Stimulated activated CD4-positive, alpha-beta T cell treated with anti-CD3 and anti-CD28 coated beads, TNF-alpha, amount 100 ng/mL, for 1 hour (primary cell): ENCODE measurements around the gene RDH13.

Experiments used
- DNase-seq, 3 donors: peaks; one replicate each; pipeline ENCODE4 v3.0.0-alpha.2; 2020; ENCODE audit warnings: low read depth in 3 of 3, low spot score in 1 of 3

RDH13 gene

GRCh38 chr19:55092423-55093318 is 29.7 kb upstream of the RDH13 start:
- no peak for DNase-seq

DNA sequence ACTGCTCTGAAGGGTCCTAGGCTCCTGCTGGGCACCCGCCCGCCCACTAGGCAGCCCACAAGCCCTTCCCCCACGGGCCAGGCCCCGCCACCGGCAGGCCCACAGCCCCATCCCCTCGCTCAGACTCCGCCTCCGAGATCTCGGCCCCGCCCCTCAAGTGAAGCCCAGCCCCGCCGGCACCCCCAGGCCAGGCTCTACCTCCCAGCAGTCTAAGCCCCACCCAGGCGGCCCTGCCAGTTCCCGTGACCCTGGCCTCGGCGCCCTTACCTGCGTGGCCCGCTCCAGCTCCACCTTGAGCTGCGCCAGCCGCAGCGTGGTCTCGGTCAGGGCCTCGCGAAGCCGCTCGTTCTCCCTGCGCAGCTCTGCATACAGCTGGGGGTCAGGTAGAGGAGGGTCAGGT is 29.0 kb upstream of the RDH13 start:
- DNase-seq: no peak

GRCh38 chr19:55091126-55091910 is 28.4 kb upstream of the RDH13 start:
- DNase-seq: no peak

- no peak for DNase-seq
Observed at GRCh38 chr19:55090564-55090963, 27.6 kb upstream of the RDH13 start.

DNA sequence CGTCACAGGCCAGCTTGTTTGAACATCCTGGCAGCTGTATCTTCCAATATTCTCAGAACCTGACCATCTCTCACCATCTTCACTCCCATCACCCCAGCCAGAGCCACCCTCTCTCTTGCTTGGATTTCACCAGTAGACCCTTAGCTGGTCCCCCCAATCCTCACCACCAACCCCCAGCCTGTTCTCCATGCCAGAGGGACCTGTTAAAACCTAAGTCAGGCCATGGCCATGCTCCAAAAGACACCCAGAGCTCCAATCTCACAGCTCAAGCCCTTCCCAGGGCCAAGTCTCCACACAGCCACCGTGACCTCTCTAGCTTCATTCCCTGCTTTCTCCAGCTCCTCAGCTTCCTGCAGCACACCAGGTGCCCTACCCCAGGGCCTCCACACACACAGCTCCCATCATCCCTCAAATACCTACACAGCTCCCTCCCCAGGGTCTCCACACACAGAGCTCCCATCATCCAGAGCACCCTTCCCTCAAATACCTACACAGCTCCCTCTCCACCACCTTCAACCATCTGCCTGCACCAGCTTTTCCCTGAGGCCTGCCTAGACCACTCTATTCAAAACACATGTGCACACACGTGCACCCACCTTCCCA is 26.5 kb upstream of the RDH13 start:
- DNase-seq: no peak

DNA sequence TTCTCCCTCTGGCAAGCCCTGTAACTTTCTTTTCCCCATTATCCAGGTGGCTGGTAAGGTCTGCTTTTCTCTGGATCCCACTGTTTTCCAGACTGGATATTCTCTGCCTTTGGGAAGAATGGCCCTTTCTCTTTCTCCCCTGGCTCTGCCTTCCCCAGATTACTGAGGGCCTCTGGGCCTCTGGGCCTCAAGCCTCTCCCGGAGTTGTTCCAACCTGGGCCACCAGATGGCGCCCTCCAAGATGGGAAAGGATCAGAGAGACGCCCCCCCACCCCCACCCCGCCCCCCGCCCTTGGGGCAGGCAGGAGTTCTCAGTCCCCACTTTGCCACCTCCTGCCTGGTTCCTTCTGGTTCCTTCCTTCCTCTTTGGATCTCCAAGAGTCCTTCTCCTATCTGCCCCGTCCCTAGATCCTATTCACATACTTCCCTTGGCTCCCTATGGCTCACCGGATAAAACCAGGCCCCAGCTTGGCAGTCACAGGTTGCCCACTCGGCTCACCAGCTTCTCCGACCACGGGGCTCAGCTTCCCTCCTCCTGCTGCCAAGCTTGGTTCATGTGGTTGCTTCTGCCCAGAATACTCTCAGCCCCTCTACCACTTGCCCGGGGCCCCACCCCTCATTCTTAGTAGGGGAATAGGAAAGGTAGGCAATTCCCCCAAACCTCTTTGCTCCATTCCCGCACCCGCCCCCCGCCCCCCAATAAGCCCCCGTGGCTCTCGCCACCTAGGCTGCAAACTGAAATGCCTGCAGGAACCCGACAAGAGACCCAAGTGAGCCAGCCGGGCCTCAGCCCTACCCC is 25.8 kb upstream of the RDH13 start:
- DNase-seq: peak; percentile 40 to 81 (median 53)

GRCh38 chr19:55088021-55088451 is 25.1 kb upstream of the RDH13 start:
- no peak for DNase-seq

DNA sequence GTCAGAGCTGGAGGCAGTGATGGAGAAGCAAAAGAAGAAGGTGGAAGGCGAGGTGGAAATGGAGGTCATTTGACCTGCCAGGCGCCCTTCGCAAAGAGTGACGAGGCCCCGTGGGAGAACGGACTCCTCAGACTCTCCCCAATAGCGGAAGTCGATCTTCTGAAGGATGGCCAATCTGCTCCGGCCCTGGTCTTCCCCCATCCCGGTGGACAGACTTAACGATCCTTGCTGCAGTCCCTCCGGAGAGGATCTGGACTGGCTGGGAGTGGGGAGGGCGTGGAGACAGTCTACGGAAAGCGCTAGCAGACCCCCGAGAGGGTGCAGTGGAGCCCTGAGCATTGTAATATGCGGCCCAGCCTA is 24.6 kb upstream of the RDH13 start:
- DNase-seq: no peak

GRCh38 chr19:55086730-55087541 is 24.0 kb upstream of the RDH13 start:
- no peak for DNase-seq

GRCh38 chr19:55085923-55086715 is 23.2 kb upstream of the RDH13 start:
- DNase-seq: no peak

GRCh38 chr19:55084416-55084815 is 21.5 kb upstream of the RDH13 start:
- no peak for DNase-seq

GRCh38 chr19:55083004-55083850 is 20.3 kb upstream of the RDH13 start:
- DNase-seq: no peak

GRCh38 chr19:55082020-55082851 is 19.3 kb upstream of the RDH13 start:
- DNase-seq: peak in 1 of 3 donors; percentile 39

DNA sequence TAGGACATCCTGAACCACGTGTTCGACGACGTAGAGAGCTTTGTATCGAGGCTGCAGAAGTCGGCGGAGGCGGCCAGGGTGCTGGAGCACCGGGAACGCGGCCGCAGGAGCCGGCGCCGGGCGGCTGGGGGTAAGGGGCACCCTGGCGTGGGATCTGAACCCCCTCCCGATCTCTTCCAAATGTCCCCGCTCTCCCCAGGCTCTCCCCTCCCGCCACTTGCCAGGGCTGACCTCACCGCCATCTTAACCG is 18.7 kb upstream of the RDH13 start:
- DNase-seq: no peak

GRCh38 chr19:55080968-55081769 is 18.2 kb upstream of the RDH13 start:
- DNase-seq: peak; percentile 69 to 83 (median 70)

- peak in 1 of 3 donors; percentile 46 for DNase-seq
Observed at GRCh38 chr19:55080121-55080967, 17.4 kb upstream of the RDH13 start.
